HEK293 (cell line): ENCODE measurements around the gene EDNRB.

Experiments used
- CTCF ChIA-PET: fragments of 350-600 bp; formaldehyde crosslinking; extraction: SDS; loops from one replicate; lab custom pipeline; 2021; ENCODE audit warnings: antibody characterized with exemption; lab: Yijun Ruan, JAX
- POLR2A ChIA-PET: fragments of 300-600 bp; formaldehyde crosslinking; extraction: SDS; loops from one replicate; lab custom pipeline; 2020; ENCODE audit warnings: antibody characterized with exemption, inconsistent platforms; lab: Yijun Ruan, JAX
- H3K27ac ChIP-seq: fragments of 200-500 bp; sonication (Bioruptor generic); 2 replicates; pipeline ENCODE4 v1.5.1; 2014; ENCODE audit warnings: low read depth, low read length, control low read depth, inconsistent platforms; ENCODE audit errors: extremely low read depth
- H3K36me3 ChIP-seq, 2 experiments: fragments of 200-500 bp in 1 of 2; sonication (Bioruptor generic) in 1 of 2; 1 replicate in 1 of 2; 2 replicates in 1 of 2; pipeline ENCODE4 v1.5.1; 2014 to 2017; ENCODE audit warnings: inconsistent platforms in 2 of 2, low read length in 2 of 2; ENCODE audit not compliant: control insufficient read depth in 2 of 2, insufficient read depth in 1 of 2
- H3K4me1 ChIP-seq: fragments of 200-500 bp; sonication (Bioruptor generic); 2 replicates; pipeline ENCODE4 v1.5.1; 2014; ENCODE audit warnings: mild to moderate bottlenecking, low read length, inconsistent platforms; ENCODE audit not compliant: control insufficient read depth, insufficient read depth
- H3K4me3 ChIP-seq: 2 replicates; pipeline ENCODE4 v1.5.1; 2011; ENCODE audit warnings: low read depth, mild to moderate bottlenecking, control low read depth, low read length, moderate library complexity
- H3K9me3 ChIP-seq: fragments of 200-500 bp; sonication (Bioruptor generic); 2 replicates; pipeline ENCODE4 v1.5.1; 2014; ENCODE audit warnings: low read depth, low read length, inconsistent platforms; ENCODE audit not compliant: control insufficient read depth, insufficient read depth
- GLIS2 ChIP-seq: fragments of 450-650 bp; formaldehyde crosslinking; IDR thresholded peaks from 2 replicates; pipeline ENCODE4 v1.5.1; 2016; ENCODE audit warnings: missing biosample characterization, missing genetic modification characterization
- KLF9 ChIP-seq: fragments of 450-650 bp; formaldehyde crosslinking; IDR thresholded peaks from 2 replicates; pipeline ENCODE4 v1.5.1; 2016; ENCODE audit warnings: missing biosample characterization, missing genetic modification characterization, low read depth
- SCRT2 ChIP-seq: fragments of 450-650 bp; formaldehyde crosslinking; IDR thresholded peaks from 2 replicates; pipeline ENCODE4 v1.5.1; 2016; ENCODE audit warnings: missing biosample characterization, missing genetic modification characterization
- SP3 ChIP-seq: fragments of 450-650 bp; formaldehyde crosslinking; IDR thresholded peaks from 2 replicates; pipeline ENCODE4 v1.5.1; 2016; ENCODE audit warnings: missing biosample characterization, missing genetic modification characterization
- TCF7L2 ChIP-seq: IDR thresholded peaks from 2 replicates; pipeline ENCODE4 v1.6.1; 2011; ENCODE audit warnings: low read depth, mild to moderate bottlenecking, inconsistent platforms, low read length, moderate library complexity, borderline replicate concordance
- ZBTB20 ChIP-seq: fragments of 450-650 bp; formaldehyde crosslinking; IDR thresholded peaks from 2 replicates; pipeline ENCODE4 v1.5.1; 2016; ENCODE audit warnings: missing biosample characterization, missing genetic modification characterization
- ZBTB48 ChIP-seq: fragments of 450-650 bp; formaldehyde crosslinking; IDR thresholded peaks from 2 replicates; pipeline ENCODE4 v1.5.1; 2016; ENCODE audit warnings: missing biosample characterization, missing genetic modification characterization
- ZFP37 ChIP-seq: fragments of 450-650 bp; formaldehyde crosslinking; IDR thresholded peaks from 2 replicates; pipeline ENCODE4 v1.5.1; 2016; ENCODE audit warnings: missing biosample characterization, missing genetic modification characterization
- ZIC2 ChIP-seq: fragments of 450-650 bp; formaldehyde crosslinking; IDR thresholded peaks from 2 replicates; pipeline ENCODE4 v1.5.1; 2016; ENCODE audit warnings: missing biosample characterization, missing genetic modification characterization
- ZNF157 ChIP-seq: fragments of 450-650 bp; formaldehyde crosslinking; IDR thresholded peaks from 2 replicates; pipeline ENCODE4 v1.5.1; 2016; ENCODE audit warnings: missing biosample characterization, missing genetic modification characterization
- ZNF311 ChIP-seq: fragments of 450-650 bp; formaldehyde crosslinking; IDR thresholded peaks from 2 replicates; pipeline ENCODE4 v1.5.1; 2017; ENCODE audit warnings: missing biosample characterization, missing genetic modification characterization, borderline replicate concordance
- ZNF350 ChIP-seq: fragments of 450-650 bp; formaldehyde crosslinking; IDR thresholded peaks from 2 replicates; pipeline ENCODE4 v1.5.0; 2017; ENCODE audit warnings: missing biosample characterization, mild to moderate bottlenecking, missing genetic modification characterization
- ZNF521 ChIP-seq: fragments of 450-650 bp; formaldehyde crosslinking; IDR thresholded peaks from 2 replicates; pipeline ENCODE4 v1.5.1; 2017; ENCODE audit warnings: missing biosample characterization, mild to moderate bottlenecking, missing genetic modification characterization
- ZNF830 ChIP-seq: fragments of 450-650 bp; IDR thresholded peaks from 2 replicates; pipeline ENCODE4 v1.5.0; 2018; ENCODE audit warnings: missing biosample characterization, missing genetic modification characterization, low read depth, mild to moderate bottlenecking, moderate library complexity
- TF ChIP-seq, protein P1 (sequence below): sonication (generic); formaldehyde crosslinking; IDR thresholded peaks from 2 replicates; pipeline ENCODE4 v1.8.1; 2022; ENCODE audit warnings: mild to moderate bottlenecking, moderate library complexity, missing genetic modification reagents
- TF ChIP-seq, protein P2 (sequence below): fragments of 450-650 bp; formaldehyde crosslinking; IDR thresholded peaks from 2 replicates; pipeline ENCODE4 v1.5.1; 2016; ENCODE audit warnings: missing biosample characterization, missing genetic modification characterization
- TF ChIP-seq, protein P3 (sequence below): fragments of 450-650 bp; formaldehyde crosslinking; IDR thresholded peaks from 2 replicates; pipeline ENCODE4 v1.5.1; 2016; ENCODE audit warnings: missing biosample characterization, missing genetic modification characterization
- TF ChIP-seq, protein P4 (sequence below): fragments of 450-650 bp; formaldehyde crosslinking; IDR thresholded peaks from 2 replicates; pipeline ENCODE4 v1.5.1; 2016; ENCODE audit warnings: missing biosample characterization, missing genetic modification characterization

Gene EDNRB

DNA sequence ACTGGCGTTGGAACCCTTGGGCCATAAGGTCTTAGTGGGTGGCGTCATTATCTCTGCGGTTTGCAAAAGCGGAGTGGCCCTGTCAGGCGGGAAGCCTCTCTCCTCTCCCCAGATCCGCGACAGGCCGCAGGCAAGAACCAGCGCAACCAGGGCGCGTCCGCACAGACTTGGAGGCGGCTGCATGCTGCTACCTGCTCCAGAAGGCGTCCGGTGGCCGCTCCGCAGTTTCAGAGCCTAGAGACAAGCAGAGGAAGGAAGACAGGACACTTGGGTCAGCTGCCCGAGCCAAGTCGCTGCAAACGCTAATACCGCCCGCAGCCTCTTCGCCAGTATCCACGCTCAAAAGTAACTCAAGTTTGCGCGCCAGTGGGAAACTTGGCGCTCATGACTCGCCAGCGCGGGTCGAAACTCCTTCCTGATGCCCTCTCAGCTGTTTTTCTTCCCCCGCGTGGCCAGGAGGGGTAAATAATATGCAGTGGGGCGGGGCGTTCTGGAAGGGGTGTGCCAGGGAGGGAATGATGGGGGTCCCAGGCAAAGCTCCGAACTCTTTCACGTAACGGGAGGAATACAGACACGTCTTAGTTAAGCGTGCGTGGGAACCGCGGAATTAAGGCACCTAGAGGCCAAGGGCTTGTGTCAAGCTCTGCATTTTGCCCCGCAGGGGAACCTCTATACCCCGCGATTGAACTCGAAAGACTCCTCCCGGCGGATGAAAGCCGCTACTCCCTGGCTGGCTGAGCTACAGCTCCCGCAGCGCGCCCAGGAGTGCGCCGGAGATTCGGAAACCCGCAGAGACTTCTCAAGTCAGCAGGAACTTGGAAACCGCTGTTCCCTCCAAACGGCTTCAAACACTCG lies at the start of gene EDNRB:
TSS of gene EDNRB (minus strand) at position 441 of the 855 bp plus-strand sequence. CDS start at position 183, 258 bp downstream.
- TF ChIP-seq TCF7L2 (0 out of 2 replicates have a peak, but pooled peaks have one; percentile 38), GLIS2 (peak; percentile 52; the same call in 1 of the 2 replicates), ZBTB48 (0 out of 2 replicates have a peak, but pooled peaks have one; percentile 32), ZFP37 (no peak), ZIC2 (tag by site-specific recombination) (peak; percentile 76), ZBTB20 (tag by site-specific recombination) (0 out of 2 replicates have a peak, but pooled peaks have one; percentile 9), SP3 (peak; percentile 25)
- TF ChIP-seq, protein P1, sequence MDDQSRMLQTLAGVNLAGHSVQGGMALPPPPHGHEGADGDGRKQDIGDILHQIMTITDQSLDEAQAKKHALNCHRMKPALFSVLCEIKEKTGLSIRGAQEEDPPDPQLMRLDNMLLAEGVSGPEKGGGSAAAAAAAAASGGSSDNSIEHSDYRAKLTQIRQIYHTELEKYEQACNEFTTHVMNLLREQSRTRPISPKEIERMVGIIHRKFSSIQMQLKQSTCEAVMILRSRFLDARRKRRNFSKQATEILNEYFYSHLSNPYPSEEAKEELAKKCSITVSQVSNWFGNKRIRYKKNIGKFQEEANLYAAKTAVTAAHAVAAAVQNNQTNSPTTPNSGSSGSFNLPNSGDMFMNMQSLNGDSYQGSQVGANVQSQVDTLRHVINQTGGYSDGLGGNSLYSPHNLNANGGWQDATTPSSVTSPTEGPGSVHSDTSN (CRISPR knock-in tag) = no peak
- TF ChIP-seq, protein P2, sequence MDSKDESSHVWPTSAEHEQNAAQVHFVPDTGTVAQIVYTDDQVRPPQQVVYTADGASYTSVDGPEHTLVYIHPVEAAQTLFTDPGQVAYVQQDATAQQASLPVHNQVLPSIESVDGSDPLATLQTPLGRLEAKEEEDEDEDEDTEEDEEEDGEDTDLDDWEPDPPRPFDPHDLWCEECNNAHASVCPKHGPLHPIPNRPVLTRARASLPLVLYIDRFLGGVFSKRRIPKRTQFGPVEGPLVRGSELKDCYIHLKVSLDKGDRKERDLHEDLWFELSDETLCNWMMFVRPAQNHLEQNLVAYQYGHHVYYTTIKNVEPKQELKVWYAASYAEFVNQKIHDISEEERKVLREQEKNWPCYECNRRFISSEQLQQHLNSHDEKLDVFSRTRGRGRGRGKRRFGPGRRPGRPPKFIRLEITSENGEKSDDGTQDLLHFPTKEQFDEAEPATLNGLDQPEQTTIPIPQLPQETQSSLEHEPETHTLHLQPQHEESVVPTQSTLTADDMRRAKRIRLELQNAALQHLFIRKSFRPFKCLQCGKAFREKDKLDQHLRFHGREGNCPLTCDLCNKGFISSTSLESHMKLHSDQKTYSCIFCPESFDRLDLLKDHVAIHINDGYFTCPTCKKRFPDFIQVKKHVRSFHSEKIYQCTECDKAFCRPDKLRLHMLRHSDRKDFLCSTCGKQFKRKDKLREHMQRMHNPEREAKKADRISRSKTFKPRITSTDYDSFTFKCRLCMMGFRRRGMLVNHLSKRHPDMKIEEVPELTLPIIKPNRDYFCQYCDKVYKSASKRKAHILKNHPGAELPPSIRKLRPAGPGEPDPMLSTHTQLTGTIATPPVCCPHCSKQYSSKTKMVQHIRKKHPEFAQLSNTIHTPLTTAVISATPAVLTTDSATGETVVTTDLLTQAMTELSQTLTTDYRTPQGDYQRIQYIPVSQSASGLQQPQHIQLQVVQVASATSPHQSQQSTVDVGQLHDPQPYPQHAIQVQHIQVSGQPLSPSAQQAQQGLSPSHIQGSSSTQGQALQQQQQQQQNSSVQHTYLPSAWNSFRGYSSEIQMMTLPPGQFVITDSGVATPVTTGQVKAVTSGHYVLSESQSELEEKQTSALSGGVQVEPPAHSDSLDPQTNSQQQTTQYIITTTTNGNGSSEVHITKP (tag by site-specific recombination) = peak; percentile 46
- TF ChIP-seq, protein P3, sequence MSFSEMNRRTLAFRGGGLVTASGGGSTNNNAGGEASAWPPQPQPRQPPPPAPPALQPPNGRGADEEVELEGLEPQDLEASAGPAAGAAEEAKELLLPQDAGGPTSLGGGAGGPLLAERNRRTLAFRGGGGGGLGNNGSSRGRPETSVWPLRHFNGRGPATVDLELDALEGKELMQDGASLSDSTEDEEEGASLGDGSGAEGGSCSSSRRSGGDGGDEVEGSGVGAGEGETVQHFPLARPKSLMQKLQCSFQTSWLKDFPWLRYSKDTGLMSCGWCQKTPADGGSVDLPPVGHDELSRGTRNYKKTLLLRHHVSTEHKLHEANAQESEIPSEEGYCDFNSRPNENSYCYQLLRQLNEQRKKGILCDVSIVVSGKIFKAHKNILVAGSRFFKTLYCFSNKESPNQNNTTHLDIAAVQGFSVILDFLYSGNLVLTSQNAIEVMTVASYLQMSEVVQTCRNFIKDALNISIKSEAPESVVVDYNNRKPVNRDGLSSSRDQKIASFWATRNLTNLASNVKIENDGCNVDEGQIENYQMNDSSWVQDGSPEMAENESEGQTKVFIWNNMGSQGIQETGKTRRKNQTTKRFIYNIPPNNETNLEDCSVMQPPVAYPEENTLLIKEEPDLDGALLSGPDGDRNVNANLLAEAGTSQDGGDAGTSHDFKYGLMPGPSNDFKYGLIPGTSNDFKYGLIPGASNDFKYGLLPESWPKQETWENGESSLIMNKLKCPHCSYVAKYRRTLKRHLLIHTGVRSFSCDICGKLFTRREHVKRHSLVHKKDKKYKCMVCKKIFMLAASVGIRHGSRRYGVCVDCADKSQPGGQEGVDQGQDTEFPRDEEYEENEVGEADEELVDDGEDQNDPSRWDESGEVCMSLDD (tag by site-specific recombination) = 0 out of 2 replicates have a peak, but pooled peaks have one; percentile 23
- TF ChIP-seq, all 188 proteins: peak for 8
- Histone ChIP-seq H3K4me3 (peak within 1 kb of the TSS; percentile 53), H3K27ac (no peak within 1 kb of the TSS), H3K36me3 (no peaks in the 10 kb centered on the region), H3K9me3 (no peaks in the 10 kb centered on the region), H3K4me1 (no peaks in the 10 kb centered on the region)
- ChIA-PET CTCF (no interaction called here), POLR2A (no interaction called here)

DNA sequence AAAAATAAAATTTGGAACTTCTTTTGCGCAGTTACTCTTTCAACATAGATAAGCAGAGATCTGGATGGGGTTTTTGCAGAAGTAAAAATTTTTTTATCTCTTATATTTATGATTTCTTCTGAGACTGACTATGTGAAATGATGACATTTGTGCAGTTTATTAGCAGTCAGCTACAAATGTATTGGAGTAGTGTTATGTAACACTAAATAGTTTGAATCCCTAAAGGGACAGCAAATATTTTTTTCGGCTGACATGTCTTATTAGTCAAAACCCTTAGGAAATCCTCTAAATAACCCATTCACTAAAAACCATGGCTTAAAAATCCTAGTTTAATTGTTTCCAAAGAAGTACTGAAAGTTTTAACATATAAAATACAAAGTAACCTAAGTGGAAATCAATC lies 48.0 kb upstream of the EDNRB start:
- CTCF ChIA-PET = no interaction called here
- POLR2A ChIA-PET = no interaction called here
- H3K4me1 ChIP-seq = no peaks in the 10 kb centered on the region
- no peaks in the 10 kb centered on the region for H3K9me3 ChIP-seq
- no peak overlapping the region for H3K4me3 ChIP-seq
- TF ChIP-seq ZNF157 (no peak), ZNF521 (tag by site-specific recombination) (no peak), ZNF311 (tag by site-specific recombination) (no peak)
- H3K36me3 ChIP-seq = no peaks in the 10 kb centered on the region
- H3K27ac ChIP-seq = no peak overlapping the region

DNA sequence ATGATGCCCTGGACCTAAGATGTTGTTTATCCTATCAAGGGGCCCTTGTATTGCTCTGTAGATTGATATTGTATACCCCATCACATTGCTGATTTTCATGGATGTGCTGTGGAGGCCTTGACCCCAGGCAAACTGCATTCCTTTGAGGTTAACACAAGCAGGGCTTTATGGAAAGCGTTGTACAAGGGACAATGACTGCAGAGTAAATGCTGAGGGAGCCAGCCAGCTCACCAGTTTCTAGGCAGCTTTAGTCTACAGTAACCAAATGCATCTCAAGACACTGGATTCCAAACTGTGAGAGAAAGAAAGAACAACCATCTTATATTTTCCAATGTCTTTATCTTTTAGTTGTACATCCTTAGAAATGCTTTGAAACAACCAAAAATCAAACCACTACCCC lies 34.1 kb upstream of the EDNRB start:
- TF ChIP-seq ZNF350 (tag by site-specific recombination) = no peak
- no peak for TF ChIP-seq SCRT2 (tag by site-specific recombination)
- no peak for TF ChIP-seq ZNF830 (tag by site-specific recombination)
- no peak for TF ChIP-seq KLF9 (tag by site-specific recombination)
- TF ChIP-seq, protein P4, sequence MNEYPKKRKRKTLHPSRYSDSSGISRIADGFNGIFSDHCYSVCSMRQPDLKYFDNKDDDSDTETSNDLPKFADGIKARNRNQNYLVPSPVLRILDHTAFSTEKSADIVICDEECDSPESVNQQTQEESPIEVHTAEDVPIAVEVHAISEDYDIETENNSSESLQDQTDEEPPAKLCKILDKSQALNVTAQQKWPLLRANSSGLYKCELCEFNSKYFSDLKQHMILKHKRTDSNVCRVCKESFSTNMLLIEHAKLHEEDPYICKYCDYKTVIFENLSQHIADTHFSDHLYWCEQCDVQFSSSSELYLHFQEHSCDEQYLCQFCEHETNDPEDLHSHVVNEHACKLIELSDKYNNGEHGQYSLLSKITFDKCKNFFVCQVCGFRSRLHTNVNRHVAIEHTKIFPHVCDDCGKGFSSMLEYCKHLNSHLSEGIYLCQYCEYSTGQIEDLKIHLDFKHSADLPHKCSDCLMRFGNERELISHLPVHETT (tag by site-specific recombination) = no peak
- TF ChIP-seq, all 188 proteins: peak for 0
- Histone ChIP-seq H3K4me1 (no peaks in the 10 kb centered on the region), H3K4me3 (no peak overlapping the region), H3K9me3 (no peaks in the 10 kb centered on the region), H3K27ac (no peak overlapping the region), H3K36me3 (no peaks in the 10 kb centered on the region)
- ChIA-PET POLR2A (no interaction called here), CTCF (no interaction called here)
